Measurements from ENCODE around the gene SQSTM1. TPM values are rescaled to one million over a fixed set of nuclear protein-coding genes. Genes with fewer than 3 reads are reported as not detected.

SQSTM1 gene
- total and polyA plus RNA-seq, 2 of the 8 experiments (the other 6 are each of a cell fraction or from before 2014, with no cell fraction given) = 78.6 to 110 TPM

GRCh38 chr5:179872055-179872827, 51.5 kb downstream of the SQSTM1 start:
- Histone ChIP-seq H3K23ac (ENCODE audit: insufficient read length) (no peak overlapping the region), H3K56ac (replicated peaks; ENCODE audit: insufficient read length, low read depth, low read length) (no peak overlapping the region), H2BK120ac (replicated peaks; ENCODE audit: low read depth, low read length) (no peak overlapping the region), H3K79me2 (ENCODE audit: control insufficient read depth in 1 of 2, insufficient read depth in 2 of 2, low read length in 2 of 2) (no peaks in the 10 kb centered on the region), H4K5ac (ENCODE audit: insufficient read length, low read depth, low read length) (no peak overlapping the region), H3K14ac (ENCODE audit: insufficient read length) (no peak overlapping the region), H3K23me2 (ENCODE audit: low read depth, low read length) (no peaks in the 10 kb centered on the region), H3K36me3 (ENCODE audit: control insufficient read depth in 2 of 4, insufficient read depth in 4 of 4, low read length in 3 of 4) (peaks cover 3 to 11% (median 5%) of the 10 kb centered on the region in 4 experiments; a peak in 5 of 8 replicates), H4K8ac (ENCODE audit: extremely low read depth, insufficient read depth, low read length) (no peak overlapping the region), H2BK12ac (ENCODE audit: low read depth, low read length) (no peak overlapping the region), H3K27ac (ENCODE audit: low read depth, low read length) (no peak overlapping the region), H3K79me1 (ENCODE audit: low read depth, low read length) (no peaks in the 10 kb centered on the region), H3K4ac (replicated peaks; ENCODE audit: insufficient read length, low read depth, low read length) (no peak overlapping the region), H2BK20ac (ENCODE audit: low read length) (no peak overlapping the region), H2AK5ac (ENCODE audit: low read depth, low read length) (no peak overlapping the region), H3K9ac (replicated peaks in 1 of 4; ENCODE audit: extremely low read depth in 1 of 4, low read depth in 3 of 4, low read length in 3 of 4) (no peak overlapping the region), H4K91ac (replicated peaks; ENCODE audit: insufficient read length, low read length) (no peak overlapping the region), H2BK5ac (ENCODE audit: low read depth, low read length) (no peak overlapping the region), H3K4me2 (ENCODE audit: insufficient read depth in 1 of 2, low read depth in 2 of 2, low read length in 2 of 2) (no peak overlapping the region), H4K20me1 (replicated peaks in 1 of 2; ENCODE audit: control insufficient read depth in 1 of 2, insufficient read depth in 2 of 2, low read length in 2 of 2) (peaks cover 4% of the 10 kb centered on the region in 2 experiments), H2AFZ (ENCODE audit: low read length) (no peak overlapping the region), H3K4me3 (ENCODE audit: extremely low read depth in 1 of 4, insufficient read depth in 2 of 4, low read depth in 3 of 4, low read length in 4 of 4) (no peak overlapping the region), H2BK15ac (ENCODE audit: low read length) (no peak overlapping the region), H3K18ac (ENCODE audit: extremely low read depth, low read length) (no peak overlapping the region), H3K27me3 (replicated peaks in 1 of 4; ENCODE audit: control insufficient read depth in 3 of 4, extremely low read depth in 1 of 4, insufficient read depth in 3 of 4, low read length in 3 of 4) (no peaks in the 10 kb centered on the region), H3K4me1 (replicated peaks in 1 of 4; ENCODE audit: control insufficient read depth in 3 of 4, insufficient read depth in 4 of 4, low read length in 3 of 4) (no peaks in the 10 kb centered on the region; a peak in 1 of 7 replicates), H3K9me3 (ENCODE audit: insufficient read depth in 2 of 2, low read depth in 1 of 2, low read length in 1 of 2) (no peaks in the 10 kb centered on the region)
- CTCF ChIA-PET (ENCODE audit: partially characterized antibody) = interaction anchor here (0.9 to 6.1 kb wide), 7 partner anchors 10 to 70 kb away, joined by 3 to 24 read pairs (median 5); partner anchors contain the start of genes MRNIP and TBC1D9B
- WGBS, 2 experiments (ENCODE audit: extremely low coverage in 1 of 2, insufficient coverage in 1 of 2, insufficient read length in 1 of 2, insufficient replicate concordance in 2 of 2, low coverage in 1 of 2, low lambda C conversion rate in 2 of 2, missing lambda C conversion rate in 1 of 2) = 95% methylated on average over 14 of the region's 18 CpGs; no CpG with 5 or more reads in 1 of the 2 experiments
- FAIRE-seq = no peak
- DNase-seq (ENCODE audit: low read depth in 1 of 2, low spot score in 2 of 2) = no peak
- POLR2A ChIA-PET (ENCODE audit: partially characterized antibody) = interaction anchor here (2.3 to 2.5 kb wide), 2 partner anchors 9 to 10 kb away, joined by 8 to 11 read pairs; no protein-coding TSS in a partner anchor
- TF ChIP-seq CHD1 (IDR thresholded peaks at IDR 0.05; ENCODE audit: low read depth, low read length) = no peak
- no peak for TF ChIP-seq SAP30 (IDR thresholded peaks at IDR 0.05; ENCODE audit: insufficient read depth, insufficient replicate concordance, low read length)
- no peak for TF ChIP-seq CBX8 (IDR thresholded peaks at IDR 0.05; ENCODE audit: borderline replicate concordance, low read depth, low read length)
- TF ChIP-seq TBP (IDR thresholded peaks at IDR 0.05; ENCODE audit: low read depth, low read length) = no peak
- no peak for TF ChIP-seq TAF1 (IDR thresholded peaks at IDR 0.05; ENCODE audit: low read depth, low read length)
- TF ChIP-seq SP4 (IDR thresholded peaks at IDR 0.05; ENCODE audit: low read length) = no peak
- TF ChIP-seq RNF2 (IDR thresholded peaks at IDR 0.05; ENCODE audit: borderline replicate concordance, low read depth, low read length, missing control alignments, poor library complexity, severe bottlenecking) = no peak
- no peak for TF ChIP-seq BRCA1 (IDR thresholded peaks at IDR 0.05; ENCODE audit: low read depth, low read length)
- TF ChIP-seq, protein P1, sequence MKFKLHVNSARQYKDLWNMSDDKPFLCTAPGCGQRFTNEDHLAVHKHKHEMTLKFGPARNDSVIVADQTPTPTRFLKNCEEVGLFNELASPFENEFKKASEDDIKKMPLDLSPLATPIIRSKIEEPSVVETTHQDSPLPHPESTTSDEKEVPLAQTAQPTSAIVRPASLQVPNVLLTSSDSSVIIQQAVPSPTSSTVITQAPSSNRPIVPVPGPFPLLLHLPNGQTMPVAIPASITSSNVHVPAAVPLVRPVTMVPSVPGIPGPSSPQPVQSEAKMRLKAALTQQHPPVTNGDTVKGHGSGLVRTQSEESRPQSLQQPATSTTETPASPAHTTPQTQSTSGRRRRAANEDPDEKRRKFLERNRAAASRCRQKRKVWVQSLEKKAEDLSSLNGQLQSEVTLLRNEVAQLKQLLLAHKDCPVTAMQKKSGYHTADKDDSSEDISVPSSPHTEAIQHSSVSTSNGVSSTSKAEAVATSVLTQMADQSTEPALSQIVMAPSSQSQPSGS (IDR thresholded peaks at IDR 0.05; ENCODE audit: low read length) = no peak
- TF ChIP-seq EZH2 (IDR thresholded peaks at IDR 0.05; ENCODE audit: low read depth, low read length, severe bottlenecking) = no peak

Measured in H1 (cell line).